Measurements from ENCODE around the gene TCF4.

TCF4 gene

DNA sequence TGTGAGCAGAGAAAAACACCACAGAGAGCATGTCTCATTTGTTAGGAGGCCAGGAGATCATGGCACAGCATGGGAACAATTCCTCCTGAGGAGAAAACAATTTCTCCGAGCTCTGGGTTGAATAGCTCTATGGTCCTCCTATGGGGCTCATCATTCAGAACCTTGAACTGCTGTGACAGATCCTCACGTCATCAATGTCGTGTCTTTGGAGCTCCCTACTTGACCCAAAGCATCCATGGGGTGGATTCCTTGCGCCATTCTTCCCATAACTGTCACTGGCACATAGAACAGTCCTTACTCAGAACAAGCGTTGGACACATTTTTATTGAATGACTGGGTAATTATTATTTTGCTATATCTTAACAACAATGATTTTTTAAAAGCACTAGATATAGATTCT lies 15.8 kb upstream of the TCF4 start:
- TF ChIP-seq, protein P1, sequence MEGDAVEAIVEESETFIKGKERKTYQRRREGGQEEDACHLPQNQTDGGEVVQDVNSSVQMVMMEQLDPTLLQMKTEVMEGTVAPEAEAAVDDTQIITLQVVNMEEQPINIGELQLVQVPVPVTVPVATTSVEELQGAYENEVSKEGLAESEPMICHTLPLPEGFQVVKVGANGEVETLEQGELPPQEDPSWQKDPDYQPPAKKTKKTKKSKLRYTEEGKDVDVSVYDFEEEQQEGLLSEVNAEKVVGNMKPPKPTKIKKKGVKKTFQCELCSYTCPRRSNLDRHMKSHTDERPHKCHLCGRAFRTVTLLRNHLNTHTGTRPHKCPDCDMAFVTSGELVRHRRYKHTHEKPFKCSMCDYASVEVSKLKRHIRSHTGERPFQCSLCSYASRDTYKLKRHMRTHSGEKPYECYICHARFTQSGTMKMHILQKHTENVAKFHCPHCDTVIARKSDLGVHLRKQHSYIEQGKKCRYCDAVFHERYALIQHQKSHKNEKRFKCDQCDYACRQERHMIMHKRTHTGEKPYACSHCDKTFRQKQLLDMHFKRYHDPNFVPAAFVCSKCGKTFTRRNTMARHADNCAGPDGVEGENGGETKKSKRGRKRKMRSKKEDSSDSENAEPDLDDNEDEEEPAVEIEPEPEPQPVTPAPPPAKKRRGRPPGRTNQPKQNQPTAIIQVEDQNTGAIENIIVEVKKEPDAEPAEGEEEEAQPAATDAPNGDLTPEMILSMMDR (IDR thresholded peaks at IDR 0.05; ENCODE audit: borderline replicate concordance, insufficient read depth, low read depth, low read length): no peak

DNA sequence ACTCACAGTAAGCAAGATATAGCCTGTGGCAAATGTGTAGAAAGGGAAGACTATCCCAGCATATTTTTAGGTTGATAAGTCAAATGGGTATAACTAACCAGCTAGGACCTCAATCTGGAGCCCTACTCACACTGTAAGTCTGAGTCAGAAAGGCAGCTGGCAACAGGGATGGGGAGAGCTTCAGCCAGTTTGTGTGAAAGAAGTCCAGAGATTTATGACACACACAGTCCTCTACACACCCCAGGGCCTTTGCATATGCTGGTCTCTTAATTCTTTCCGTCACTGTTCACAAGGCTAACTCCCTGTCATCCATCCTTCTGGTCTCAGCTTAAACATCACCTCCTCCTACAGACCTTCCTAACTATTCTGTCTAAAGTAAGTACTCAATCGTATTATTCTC lies 5.9 kb upstream of the TCF4 start:
- TF ChIP-seq, protein P1 (IDR thresholded peaks at IDR 0.05; ENCODE audit: borderline replicate concordance, insufficient read depth, low read depth, low read length): no peak

More for the DNA sequence above, 15.8 kb upstream of the TCF4 start:
- H3K4me3 ChIP-seq (ENCODE audit: low read depth, low read length): no peak overlapping the region

DNA sequence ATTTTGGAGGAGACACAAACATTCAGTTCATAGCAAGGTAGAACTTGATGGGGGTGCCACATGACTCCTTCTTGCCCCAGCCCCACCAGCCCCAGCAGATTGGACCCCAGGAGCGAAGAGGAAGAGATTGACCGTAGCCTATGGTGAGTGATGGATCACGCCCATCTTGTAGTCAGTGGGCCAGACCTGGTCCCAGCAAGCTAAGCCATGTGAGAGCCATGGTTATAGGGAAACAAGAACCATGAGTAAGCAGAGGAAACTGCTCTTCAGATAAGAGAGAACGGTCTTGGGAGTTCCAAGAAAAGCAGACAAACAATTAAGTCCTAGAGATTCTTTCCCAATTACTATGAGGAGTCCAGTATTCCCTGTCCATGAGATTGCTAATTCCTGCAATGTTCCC lies 4.6 kb upstream of the TCF4 start:
- TF ChIP-seq, protein P1 (IDR thresholded peaks at IDR 0.05; ENCODE audit: borderline replicate concordance, insufficient read depth, low read depth, low read length): no peak
- H3K4me3 ChIP-seq (ENCODE audit: low read depth, low read length): no peak overlapping the region

More for the DNA sequence above, 5.9 kb upstream of the TCF4 start:
- H3K4me3 ChIP-seq (ENCODE audit: low read depth, low read length): no peak overlapping the region

DNA sequence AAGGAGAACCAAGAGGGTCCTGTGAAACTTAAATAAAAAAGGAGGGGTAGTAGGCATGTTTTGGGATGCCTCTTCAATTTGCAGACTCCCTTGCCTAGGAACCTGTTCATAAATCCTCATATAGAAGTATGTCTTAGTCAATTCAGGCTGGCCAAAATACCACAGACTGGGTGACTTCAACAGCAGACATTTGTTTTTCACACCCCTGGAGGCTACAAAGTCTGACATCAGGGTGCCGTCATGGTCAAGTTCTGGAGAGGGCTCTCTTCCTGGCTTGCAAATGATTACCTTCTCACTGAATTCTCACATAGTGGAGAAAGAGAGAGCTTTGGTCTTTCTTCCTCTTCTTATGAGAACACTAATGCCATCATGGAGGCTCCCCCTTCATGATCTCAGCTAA lies 4.1 kb upstream of the TCF4 start:
- no peak overlapping the region for H3K4me3 ChIP-seq (ENCODE audit: low read depth, low read length)
- TF ChIP-seq, protein P1 (IDR thresholded peaks at IDR 0.05; ENCODE audit: borderline replicate concordance, insufficient read depth, low read depth, low read length): no peak

DNA sequence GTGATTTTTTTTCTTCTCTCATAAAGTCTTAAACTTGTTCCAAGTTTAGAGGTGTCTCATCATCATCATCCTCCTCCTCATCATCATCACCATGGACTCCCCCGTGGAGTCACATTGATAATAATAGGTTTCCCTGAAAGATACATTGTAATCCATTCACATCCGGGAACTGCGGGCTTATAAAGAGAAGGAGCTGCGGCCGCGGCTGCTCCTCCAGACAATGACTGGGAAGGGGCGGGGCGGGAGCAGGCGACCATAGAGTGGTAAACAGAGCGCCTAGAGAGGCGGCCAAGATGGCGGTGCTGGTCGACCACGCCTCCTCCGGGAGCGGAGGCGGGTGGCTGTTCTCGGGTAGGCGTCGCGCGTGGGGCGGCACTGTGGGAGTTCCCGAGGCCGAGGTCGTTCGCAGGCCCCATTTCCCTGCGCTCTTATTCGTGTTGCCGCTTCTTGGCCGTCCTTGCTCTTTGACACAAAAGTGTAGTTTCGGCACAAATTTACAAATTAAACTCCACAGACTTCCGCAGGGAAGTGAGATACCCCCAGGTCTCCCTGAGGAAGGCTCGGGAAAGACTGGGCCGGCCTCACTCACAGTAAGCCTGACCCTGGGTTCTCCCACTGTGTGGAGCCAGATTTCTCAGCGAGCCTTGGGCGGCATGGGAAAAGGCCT lies 1.8 kb upstream of the TCF4 start:
- H3K4me3 ChIP-seq (ENCODE audit: low read depth, low read length): peak overlapping the region; percentile 32

DNA sequence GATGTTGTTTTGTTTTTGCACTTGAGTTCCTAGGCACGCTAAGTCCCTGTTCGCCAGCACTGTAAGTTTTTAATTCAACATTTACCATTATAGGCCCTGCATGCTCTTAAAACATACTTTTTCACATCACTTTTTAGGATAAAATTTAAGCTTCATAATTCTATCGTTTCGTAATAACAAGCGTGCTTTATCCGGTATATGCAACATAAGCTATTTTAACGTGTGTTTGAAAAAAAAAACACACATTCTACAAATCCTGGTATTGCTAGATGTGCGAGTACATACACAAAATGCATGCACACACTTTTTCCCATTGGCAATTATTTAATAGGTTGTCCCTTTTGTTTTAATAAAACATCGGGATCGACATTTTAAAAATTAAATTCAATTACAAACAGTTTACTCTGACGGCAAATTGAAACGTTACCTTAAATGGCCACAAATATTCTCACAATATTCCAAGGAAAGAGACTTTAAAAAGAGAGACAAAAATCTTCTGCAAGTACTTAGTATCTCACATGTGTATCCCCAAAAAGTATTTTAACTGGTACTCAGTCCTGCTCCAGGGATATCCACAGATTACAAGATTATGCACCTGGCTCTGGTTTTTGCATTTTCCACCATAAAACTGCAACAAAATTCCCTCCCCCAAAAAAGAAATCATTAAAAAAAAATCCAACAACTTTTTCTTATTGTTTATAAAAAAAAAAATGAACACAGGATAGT lies 1.0 kb upstream of the TCF4 start:
- no peak overlapping the region for H3K4me3 ChIP-seq (ENCODE audit: low read depth, low read length)
- TF ChIP-seq, protein P1 (IDR thresholded peaks at IDR 0.05; ENCODE audit: borderline replicate concordance, insufficient read depth, low read depth, low read length): no peak

More for the DNA sequence above, 1.8 kb upstream of the TCF4 start:
- TF ChIP-seq, protein P1 (IDR thresholded peaks at IDR 0.05; ENCODE audit: borderline replicate concordance, insufficient read depth, low read depth, low read length): no peak
